CD14-positive monocyte (primary cell): ENCODE data around the gene CEP97. TPM values are rescaled to one million over a fixed set of nuclear protein-coding genes. Genes with fewer than 3 reads are reported as not detected.

Experiments used
- DNase-seq, 3 donors: peaks; one replicate each; pipeline ENCODE4 v3.0.0-alpha.2; 2011 to 2022
- H2AFZ ChIP-seq: 2 replicates; pipeline ENCODE4 v1.6.0; 2012; ENCODE audit warnings: mild to moderate bottlenecking, low read depth, low read length, inconsistent platforms; ENCODE audit not compliant: insufficient read depth, poor library complexity, severe bottlenecking
- H3K27ac ChIP-seq, 2 donors: 1 replicate in 1 of 2; 2 replicates in 1 of 2; pipeline ENCODE4 v1.5.1; 2012 to 2013; ENCODE audit warnings: low read length in 2 of 2, control low read depth in 1 of 2, inconsistent platforms in 1 of 2, low read depth in 1 of 2, mild to moderate bottlenecking in 1 of 2
- H3K27me3 ChIP-seq, 2 donors: one replicate each; pipeline versions ENCODE4 v1.6.0 to v1.6.1; 2011 to 2013; ENCODE audit warnings: low read length in 2 of 2; ENCODE audit not compliant: control insufficient read depth in 2 of 2, insufficient read depth in 2 of 2
- H3K36me3 ChIP-seq, 2 donors: replicated peaks in 1 of 2; 1 replicate in 1 of 2; 2 replicates in 1 of 2; pipeline versions ENCODE4 v1.5.1 to v1.6.1; 2012 to 2013; ENCODE audit warnings: low read length in 2 of 2, control low read depth in 1 of 2, inconsistent platforms in 1 of 2, mild to moderate bottlenecking in 1 of 2; ENCODE audit not compliant: insufficient read depth in 2 of 2, control insufficient read depth in 1 of 2
- H3K4me1 ChIP-seq, 2 donors: 1 replicate in 1 of 2; 2 replicates in 1 of 2; pipeline versions ENCODE4 v1.5.1 to v1.6.1; 2012 to 2013; ENCODE audit warnings: low read length in 2 of 2, control low read depth in 1 of 2, inconsistent platforms in 1 of 2, mild to moderate bottlenecking in 1 of 2, moderate library complexity in 1 of 2; ENCODE audit not compliant: insufficient read depth in 2 of 2, control insufficient read depth in 1 of 2
- H3K4me2 ChIP-seq: replicated peaks from 2 replicates; pipeline ENCODE3; 2012; ENCODE audit warnings: low read length, moderate library complexity, mild to moderate bottlenecking; ENCODE audit not compliant: poor library complexity, severe bottlenecking; ENCODE audit errors: extremely low read depth
- H3K4me3 ChIP-seq, 3 experiments: fragments of 200-600 bp in 1 of 3; sonication (generic) in 1 of 3; replicated peaks in 1 of 3; 1 replicate in 2 of 3; 2 replicates in 1 of 3; pipeline ENCODE4 v1.5.1; 2011 to 2013; ENCODE audit warnings: low read length in 3 of 3, mild to moderate bottlenecking in 3 of 3, control low read depth in 2 of 3, low read depth in 2 of 3, inconsistent platforms in 1 of 3, moderate library complexity in 1 of 3
- H3K79me2 ChIP-seq: 2 replicates; pipeline ENCODE4 v1.6.0; 2012; ENCODE audit warnings: mild to moderate bottlenecking, control low read depth, inconsistent platforms, low read length, moderate library complexity; ENCODE audit not compliant: insufficient read depth
- H3K9ac ChIP-seq: 2 replicates; pipeline ENCODE4 v1.6.0; 2017; ENCODE audit warnings: low read length, mild to moderate bottlenecking; ENCODE audit not compliant: insufficient read depth, poor library complexity, severe bottlenecking
- H3K9me3 ChIP-seq, 2 donors: replicated peaks in 1 of 2; 1 replicate in 1 of 2; 2 replicates in 1 of 2; pipeline versions ENCODE4 v1.5.1 to v1.6.1; 2012 to 2013; ENCODE audit warnings: low read length in 2 of 2, control low read depth in 1 of 2; ENCODE audit not compliant: control insufficient read depth in 1 of 2, insufficient read depth in 1 of 2
- H4K20me1 ChIP-seq: 2 replicates; pipeline ENCODE4 v1.6.0; 2012; ENCODE audit warnings: mild to moderate bottlenecking, low read length, control low read depth, moderate library complexity; ENCODE audit not compliant: insufficient read depth
- H3K27ac Mint-ChIP-seq, 7 donors: one replicate each; pipeline ENCODE4 v1.8.0; 2020; ENCODE audit warnings: mild to moderate bottlenecking in 7 of 7, mixed read lengths in 7 of 7, moderate library complexity in 6 of 7, inconsistent platforms in 2 of 7
- H3K27me3 Mint-ChIP-seq, 3 donors: one replicate each; pipeline ENCODE4 v1.8.0; 2021 to 2022; ENCODE audit warnings: low read depth in 3 of 3, mild to moderate bottlenecking in 3 of 3, mixed read lengths in 3 of 3, moderate library complexity in 3 of 3, inconsistent platforms in 1 of 3
- H3K36me3 Mint-ChIP-seq, 2 donors: one replicate each; pipeline ENCODE4 v1.8.0; 2020; ENCODE audit warnings: mixed read lengths in 2 of 2, inconsistent platforms in 1 of 2, mild to moderate bottlenecking in 1 of 2
- H3K4me1 Mint-ChIP-seq: one replicate; pipeline ENCODE4 v1.8.0; 2020; ENCODE audit warnings: mild to moderate bottlenecking, mixed read lengths
- H3K4me3 Mint-ChIP-seq, 2 donors: one replicate each; pipeline ENCODE4 v1.8.0; 2020; ENCODE audit warnings: mild to moderate bottlenecking in 2 of 2, mixed read lengths in 2 of 2, moderate library complexity in 1 of 2
- H3K9me3 Mint-ChIP-seq, 7 donors: one replicate each; pipeline ENCODE4 v1.8.0; 2020 to 2022; ENCODE audit warnings: mixed read lengths in 7 of 7, mild to moderate bottlenecking in 6 of 7, moderate library complexity in 6 of 7, inconsistent platforms in 2 of 7
- CTCF ChIP-seq: fragments of 200-600 bp; IDR thresholded peaks from one replicate; pipeline ENCODE4 v1.8.0; 2022; ENCODE audit warnings: antibody characterized with exemption, mild to moderate bottlenecking
- WGBS: methylation state at CpG from one replicate; pipeline ENCODE4 v1.1.5; 2013; ENCODE audit warnings: missing lambda C conversion rate; ENCODE audit not compliant: insufficient coverage; 5-methylcytosine and 5-hydroxymethylcytosine counted together
- intact Hi-C, 2 donors: fragments of 100-400 bp; cut with micrococcal nuclease; formaldehyde crosslinking; loops; one replicate each; pipeline versions ENCODE4 v1.15.0 to v1.15.1; 2023
- polyA plus RNA-seq, 3 donors: library from polyadenylated mRNA; depleted of rRNA in 1 of 3; unstranded in 2 of 3; stranded (reverse) in 1 of 3; fragments of 300-500 nt in 2 of 3; fragments of >200 nt in 1 of 3; fragmentation: Illumina TruSeq in 2 of 3; gene quantifications; 1 replicate in 2 of 3; 2 replicates in 1 of 3; pipeline ENCODE4 v1.2.3, GENCODE V29; 2012 to 2021

The CEP97 gene
- polyA plus RNA-seq, 3 donors = 0.79 to 1.7 (median 1.5) TPM

GRCh38 chr3:101802179-101802578 is 77.8 kb downstream of the CEP97 start:
- WGBS = no CpG with 5 or more reads among the region's 2 CpGs
- Mint-ChIP-seq H3K27me3 (no peaks in the 10 kb centered on the region), H3K4me1 (peaks cover 4% of the 10 kb centered on the region), H3K36me3 (peaks cover 55 to 73% of the 10 kb centered on the region in 2 donors), H3K4me3 (no peak overlapping the region), H3K9me3 (no peaks in the 10 kb centered on the region), H3K27ac (peak overlapping the region in 2 of 7 donors; percentile 1 to 80)
- Histone ChIP-seq H3K27ac (peak overlapping the region in 1 of 2 donors; percentile 4), H3K27me3 (no peaks in the 10 kb centered on the region), H3K4me1 (peaks cover 4% of the 10 kb centered on the region in 2 donors), H3K4me3 (no peak overlapping the region), H3K36me3 (peaks cover 35 to 70% of the 10 kb centered on the region in 2 donors), H2AFZ (no peak overlapping the region), H4K20me1 (peaks cover 4% of the 10 kb centered on the region), H3K79me2 (peaks cover 62% of the 10 kb centered on the region), H3K9ac (no peak overlapping the region), H3K9me3 (no peaks in the 10 kb centered on the region), H3K4me2 (no peak overlapping the region)
- no peak for TF ChIP-seq CTCF
- DNase-seq = no peak
- intact Hi-C loops = no loop called here

- Histone ChIP-seq H2AFZ (no peak overlapping the region), H3K9ac (no peak overlapping the region), H3K36me3 (peaks cover 40 to 81% of the 10 kb centered on the region in 2 donors), H3K79me2 (peaks cover 59% of the 10 kb centered on the region), H3K27me3 (no peaks in the 10 kb centered on the region), H3K4me1 (peaks cover 4% of the 10 kb centered on the region in 2 donors), H3K27ac (peak overlapping the region in 1 of 2 donors; percentile 66), H3K9me3 (no peaks in the 10 kb centered on the region), H3K4me2 (peak overlapping the region; percentile 48), H4K20me1 (peaks cover 4% of the 10 kb centered on the region), H3K4me3 (peak overlapping the region in 1 of 3 experiments; percentile 50)
- Mint-ChIP-seq H3K27me3 (no peaks in the 10 kb centered on the region), H3K4me3 (peak overlapping the region in 1 of 2 donors; percentile 50), H3K4me1 (peaks cover 4% of the 10 kb centered on the region), H3K27ac (peak overlapping the region; percentile 15 to 85 (median 62)), H3K9me3 (no peaks in the 10 kb centered on the region), H3K36me3 (peaks cover 59 to 77% of the 10 kb centered on the region in 2 donors)
- TF ChIP-seq CTCF = peak; percentile 88
- 100% methylated on average over 7 of the region's 9 CpGs for WGBS
- intact Hi-C loops = no loop called here
- peak; percentile 70 to 91 (median 78) for DNase-seq
Observed at GRCh38 chr3:101803173-101803782, 78.9 kb downstream of the CEP97 start.
